IMR-90 (cell line): Measurements from ENCODE around the gene ELFN1. TPM values are rescaled to one million over a fixed set of nuclear protein-coding genes. Genes with fewer than 3 reads are reported as not detected.
A peak's percentile ranks its signal among the peaks of the same experiment; 100 is the strongest.

Source experiments
- ATAC-seq: fragments of 200-7000 bp; cut with Tn5 transposase; 2 replicates; pipeline ENCODE4 v1.9.1; 2020; ENCODE audit warnings: low read depth, mild to moderate bottlenecking, moderate library complexity
- BruUV-seq: library from RNA; stranded (reverse); fragments of 400-500 nt; replicated peaks from 2 replicates; lab custom pipeline; 2021; lab: Mats Ljungman, UMichigan
- CTCF ChIA-PET: fragments of 300-600 bp; formaldehyde crosslinking; extraction: SDS; loops from one replicate; lab custom pipeline; 2021; ENCODE audit warnings: antibody characterized with exemption; lab: Yijun Ruan, JAX
- POLR2A ChIA-PET: fragments of 300-600 bp; sonication (Branson Sonifier 250); formaldehyde crosslinking; loops from one replicate; lab custom pipeline; 2022; ENCODE audit warnings: antibody characterized with exemption; ENCODE audit not compliant: unreplicated experiment; lab: Charles Lee
- DNase-seq: peaks from one replicate; pipeline ENCODE4 v3.0.0; 2013
- H2AFZ ChIP-seq: replicated peaks from 2 replicates; pipeline ENCODE3; 2013; ENCODE audit warnings: low read length, mild to moderate bottlenecking; ENCODE audit not compliant: poor library complexity
- H2AK5ac ChIP-seq: 2 replicates; pipeline ENCODE4 v1.6.1; 2013; ENCODE audit warnings: low read depth, low read length, inconsistent platforms
- H2AK9ac ChIP-seq: replicated peaks from 2 replicates; pipeline ENCODE3; 2013; ENCODE audit warnings: mild to moderate bottlenecking, low read depth, low read length, moderate library complexity; ENCODE audit not compliant: poor library complexity
- H2BK120ac ChIP-seq: 2 replicates; pipeline ENCODE4 v1.6.1; 2013; ENCODE audit warnings: low read depth, low read length, inconsistent platforms
- H2BK15ac ChIP-seq: 3 replicates; pipeline ENCODE4 v1.6.1; 2013; ENCODE audit warnings: low read depth, low read length, inconsistent platforms
- H2BK20ac ChIP-seq: 2 replicates; pipeline ENCODE4 v1.6.1; 2013; ENCODE audit warnings: low read depth, mild to moderate bottlenecking, inconsistent platforms, low read length, moderate library complexity
- H2BK5ac ChIP-seq: 2 replicates; pipeline ENCODE4 v1.6.1; 2013; ENCODE audit warnings: mild to moderate bottlenecking, low read depth, low read length, inconsistent platforms; ENCODE audit not compliant: poor library complexity, severe bottlenecking
- H3K14ac ChIP-seq: replicated peaks from 2 replicates; pipeline ENCODE4 v1.6.1; 2013; ENCODE audit warnings: low read depth, low read length, inconsistent platforms
- H3K18ac ChIP-seq: 2 replicates; pipeline ENCODE4 v1.6.1; 2013; ENCODE audit warnings: low read depth, low read length, control low read depth
- H3K23ac ChIP-seq: 2 replicates; pipeline ENCODE4 v1.6.1; 2013; ENCODE audit warnings: low read depth, low read length, inconsistent platforms
- H3K27ac ChIP-seq: 2 replicates; pipeline ENCODE4 v1.5.1; 2013; ENCODE audit warnings: mild to moderate bottlenecking, control low read depth, low read length; ENCODE audit not compliant: insufficient read depth
- H3K27me3 ChIP-seq: 2 replicates; pipeline ENCODE4 v1.6.1; 2013; ENCODE audit warnings: low read length; ENCODE audit not compliant: control insufficient read depth, insufficient read depth
- H3K36me3 ChIP-seq: 2 replicates; pipeline ENCODE4 v1.6.1; 2013; ENCODE audit warnings: low read length, mixed read lengths; ENCODE audit not compliant: control insufficient read depth, insufficient read depth
- H3K4ac ChIP-seq: 2 replicates; pipeline ENCODE4 v1.6.1; 2013; ENCODE audit warnings: low read depth, low read length, inconsistent platforms
- H3K4me1 ChIP-seq: 2 replicates; pipeline ENCODE4 v1.6.1; 2013; ENCODE audit warnings: low read length, mixed read lengths; ENCODE audit not compliant: control insufficient read depth, insufficient read depth
- H3K4me2 ChIP-seq: 2 replicates; pipeline ENCODE4 v1.6.1; 2013; ENCODE audit warnings: low read depth, mild to moderate bottlenecking, control low read depth, low read length, moderate library complexity
- H3K4me3 ChIP-seq: 2 replicates; pipeline ENCODE4 v1.5.1; 2013; ENCODE audit warnings: low read depth, mild to moderate bottlenecking, control low read depth, low read length, moderate library complexity; ENCODE audit not compliant: insufficient read depth
- H3K56ac ChIP-seq: 2 replicates; pipeline ENCODE4 v1.6.1; 2013; ENCODE audit warnings: low read length, inconsistent platforms; ENCODE audit not compliant: insufficient read depth; ENCODE audit errors: extremely low read depth
- H3K79me1 ChIP-seq, 2 experiments: 2 replicates each; pipeline ENCODE4 v1.6.1; 2013; ENCODE audit warnings: low read length in 2 of 2, inconsistent platforms in 1 of 2, low read depth in 1 of 2
- H3K9ac ChIP-seq: 2 replicates; pipeline ENCODE4 v1.6.1; 2013; ENCODE audit warnings: low read depth, low read length, control low read depth
- H3K9me1 ChIP-seq: 2 replicates; pipeline ENCODE4 v1.6.1; 2013; ENCODE audit warnings: low read length, inconsistent platforms; ENCODE audit not compliant: insufficient read depth
- H3K9me3 ChIP-seq: 2 replicates; pipeline ENCODE4 v1.6.1; 2013; ENCODE audit warnings: low read length; ENCODE audit not compliant: control insufficient read depth, insufficient read depth
- H4K20me1 ChIP-seq: 2 replicates; pipeline ENCODE4 v1.6.1; 2013; ENCODE audit warnings: low read length, inconsistent platforms; ENCODE audit not compliant: insufficient read depth
- H4K5ac ChIP-seq: 2 replicates; pipeline ENCODE4 v1.6.1; 2013; ENCODE audit warnings: mild to moderate bottlenecking, low read depth, low read length, control low read depth
- H4K8ac ChIP-seq, 2 experiments: 2 replicates each; pipeline ENCODE4 v1.6.1; 2013; ENCODE audit warnings: low read depth in 2 of 2, low read length in 2 of 2, control low read depth in 1 of 2, inconsistent platforms in 1 of 2
- H4K91ac ChIP-seq: 2 replicates; pipeline ENCODE4 v1.6.1; 2013; ENCODE audit warnings: low read depth, low read length, inconsistent platforms; ENCODE audit not compliant: insufficient read depth
- BHLHE40 ChIP-seq: fragments of 150-350 bp; IDR thresholded peaks from 2 replicates; pipeline ENCODE4 v1.6.1; 2016; ENCODE audit warnings: mild to moderate bottlenecking, low read depth, low read length
- CEBPB ChIP-seq: IDR thresholded peaks from 2 replicates; pipeline ENCODE4 v1.6.1; 2012; ENCODE audit warnings: low read depth, low read length, improper control_type of control experiment
- CHD1 ChIP-seq: IDR thresholded peaks from 2 replicates; pipeline ENCODE4 v1.6.1; 2012; ENCODE audit warnings: low read depth, low read length, improper control_type of control experiment
- ELK1 ChIP-seq: fragments of 150-350 bp; IDR thresholded peaks from 2 replicates; pipeline ENCODE4 v1.6.1; 2016; ENCODE audit warnings: low read depth, mild to moderate bottlenecking, low read length, moderate library complexity, borderline replicate concordance
- FOS ChIP-seq: fragments of 150-350 bp; IDR thresholded peaks from 2 replicates; pipeline ENCODE4 v1.6.1; 2016; ENCODE audit warnings: low read depth, low read length
- MAFK ChIP-seq: IDR thresholded peaks from 2 replicates; pipeline ENCODE4 v1.6.1; 2012; ENCODE audit warnings: low read depth, low read length, improper control_type of control experiment
- MAZ ChIP-seq: IDR thresholded peaks from 2 replicates; pipeline ENCODE4 v1.6.1; 2012; ENCODE audit warnings: low read depth, mild to moderate bottlenecking, low read length, improper control_type of control experiment, moderate library complexity, borderline replicate concordance
- MXI1 ChIP-seq: IDR thresholded peaks from 2 replicates; pipeline ENCODE4 v1.6.1; 2012; ENCODE audit warnings: low read depth, mild to moderate bottlenecking, low read length, moderate library complexity, borderline replicate concordance
- NFE2L2 ChIP-seq: fragments of 150-350 bp; IDR thresholded peaks from 2 replicates; pipeline ENCODE4 v1.6.1; 2016; ENCODE audit warnings: low read depth, mild to moderate bottlenecking, low read length
- POLR2A ChIP-seq: IDR thresholded peaks from 2 replicates; pipeline ENCODE4 v1.6.1; 2012; ENCODE audit warnings: mild to moderate bottlenecking, low read depth, low read length
- RAD21 ChIP-seq: IDR thresholded peaks from 2 replicates; pipeline ENCODE4 v1.6.1; 2012; ENCODE audit warnings: low read length, improper control_type of control experiment
- RCOR1 ChIP-seq: IDR thresholded peaks from 2 replicates; pipeline ENCODE4 v1.6.1; 2012; ENCODE audit warnings: mild to moderate bottlenecking, low read length, improper control_type of control experiment; ENCODE audit not compliant: insufficient replicate concordance
- RFX5 ChIP-seq: IDR thresholded peaks from 2 replicates; pipeline ENCODE4 v1.8.0; 2012; ENCODE audit warnings: low read depth, mild to moderate bottlenecking, low read length, moderate library complexity
- SMC3 ChIP-seq: fragments of 150-350 bp; IDR thresholded peaks from 2 replicates; pipeline ENCODE4 v1.6.1; 2016; ENCODE audit warnings: low read depth, mild to moderate bottlenecking, antibody characterized with exemption, low read length, moderate library complexity
- USF2 ChIP-seq: fragments of 150-350 bp; IDR thresholded peaks from 2 replicates; pipeline ENCODE4 v1.6.1; 2017; ENCODE audit warnings: mild to moderate bottlenecking, antibody characterized with exemption, low read length, low read depth
- WGBS, 2 experiments: methylation state at CpG; one replicate each; pipeline versions ENCODE4 v1.1.5 to v1.1.7; 2013; ENCODE audit warnings: missing lambda C conversion rate in 2 of 2; ENCODE audit not compliant: insufficient read length in 1 of 2; ENCODE audit errors: extremely low coverage in 2 of 2; 5-methylcytosine and 5-hydroxymethylcytosine counted together
- dilution Hi-C: fragments of 300-500 bp; cut with HindIII; formaldehyde crosslinking; loops from one replicate; pipeline ENCODE4 v1.14.3; 2018; ENCODE audit warnings: low sequenced_read_pairs; ENCODE audit not compliant: unreplicated experiment
- in situ Hi-C: fragments of 300-500 bp; cut with MboI; formaldehyde crosslinking; loops from 3 replicates; pipeline ENCODE4 v1.14.3; 2019; ENCODE audit warnings: low sequenced_read_pairs, inconsistent platforms, mixed read lengths
- intact Hi-C: fragments of 100-400 bp; cut with micrococcal nuclease; formaldehyde crosslinking; loops from 2 replicates; pipeline ENCODE4 v1.10.0; 2022
- polyA plus RNA-seq, 3 experiments: library from polyadenylated mRNA; depleted of rRNA; stranded (reverse); fragments of >200 nt; gene quantifications; 2 replicates each; pipeline ENCODE4 v1.2.3, GENCODE V29; 2012; ENCODE audit warnings: low replicate concordance in 1 of 3
- total RNA-seq: library from RNA; depleted of rRNA; stranded (reverse); fragments of >200 nt; gene quantifications from 2 replicates; pipeline ENCODE4 v1.2.3, GENCODE V29; 2012
- TF ChIP-seq, protein P1 (sequence below): conservative IDR thresholded peaks from 2 replicates; pipeline ENCODE4 v1.5.1; 2012; ENCODE audit warnings: mild to moderate bottlenecking, low read depth, low read length, improper control_type of control experiment

Gene ELFN1
- total and polyA plus RNA-seq, 2 of the 4 experiments (the other 2 are of a cell fraction), result 1.6 to 5.2 TPM

- Histone ChIP-seq H3K23ac (no peak overlapping the region), H4K8ac (no peak overlapping the region), H2BK5ac (no peak overlapping the region), H3K14ac (no peak overlapping the region), H3K18ac (no peak overlapping the region), H3K36me3 (no peaks in the 10 kb centered on the region), H2BK120ac (no peak overlapping the region), H2AK5ac (no peak overlapping the region), H3K4ac (no peak overlapping the region), H4K20me1 (no peaks in the 10 kb centered on the region), H2AFZ (peak overlapping the region; percentile 51), H3K56ac (no peak overlapping the region), H3K4me2 (no peak overlapping the region), H3K9me1 (no peaks in the 10 kb centered on the region), H3K4me1 (no peaks in the 10 kb centered on the region), H4K91ac (no peak overlapping the region), H3K79me1 (no peaks in the 10 kb centered on the region), H2BK20ac (no peak overlapping the region), H3K27ac (no peak overlapping the region), H2AK9ac (no peak overlapping the region), H2BK15ac (no peak overlapping the region), H3K27me3 (no peaks in the 10 kb centered on the region; the same call in 1 of the 2 replicates), H3K9me3 (peaks cover 2% of the 10 kb centered on the region; the same call in 1 of the 2 replicates), H3K9ac (no peak overlapping the region), H4K5ac (no peak overlapping the region), H3K4me3 (no peak overlapping the region)
- intact Hi-C loops, result no loop called here
- dilution Hi-C loops, result no loop called here
- no peak for DNase-seq
- in situ Hi-C loops, result no loop called here
- POLR2A ChIA-PET, result no interaction called here
- no TSS peak for BruUV-seq
- ATAC-seq, result no peak
- 72% methylated on average over 2 of the region's 8 CpGs; no CpG with 5 or more reads in 1 of the 2 experiments for WGBS, 2 experiments
- CTCF ChIA-PET, result no interaction called here
- TF ChIP-seq RCOR1, result no peak
- no peak for TF ChIP-seq CHD1
- no peak for TF ChIP-seq MAFK
- TF ChIP-seq FOS, result no peak
- no peak for TF ChIP-seq MAZ
- TF ChIP-seq USF2, result no peak
- no peak for TF ChIP-seq RAD21
- TF ChIP-seq SMC3, result no peak
- no peak for TF ChIP-seq MXI1
- TF ChIP-seq BHLHE40, result no peak
- no peak for TF ChIP-seq RFX5
- TF ChIP-seq POLR2A, result no peak
- TF ChIP-seq, protein P1, sequence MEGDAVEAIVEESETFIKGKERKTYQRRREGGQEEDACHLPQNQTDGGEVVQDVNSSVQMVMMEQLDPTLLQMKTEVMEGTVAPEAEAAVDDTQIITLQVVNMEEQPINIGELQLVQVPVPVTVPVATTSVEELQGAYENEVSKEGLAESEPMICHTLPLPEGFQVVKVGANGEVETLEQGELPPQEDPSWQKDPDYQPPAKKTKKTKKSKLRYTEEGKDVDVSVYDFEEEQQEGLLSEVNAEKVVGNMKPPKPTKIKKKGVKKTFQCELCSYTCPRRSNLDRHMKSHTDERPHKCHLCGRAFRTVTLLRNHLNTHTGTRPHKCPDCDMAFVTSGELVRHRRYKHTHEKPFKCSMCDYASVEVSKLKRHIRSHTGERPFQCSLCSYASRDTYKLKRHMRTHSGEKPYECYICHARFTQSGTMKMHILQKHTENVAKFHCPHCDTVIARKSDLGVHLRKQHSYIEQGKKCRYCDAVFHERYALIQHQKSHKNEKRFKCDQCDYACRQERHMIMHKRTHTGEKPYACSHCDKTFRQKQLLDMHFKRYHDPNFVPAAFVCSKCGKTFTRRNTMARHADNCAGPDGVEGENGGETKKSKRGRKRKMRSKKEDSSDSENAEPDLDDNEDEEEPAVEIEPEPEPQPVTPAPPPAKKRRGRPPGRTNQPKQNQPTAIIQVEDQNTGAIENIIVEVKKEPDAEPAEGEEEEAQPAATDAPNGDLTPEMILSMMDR, result no peak
- no peak for TF ChIP-seq ELK1
- no peak for TF ChIP-seq CEBPB
- TF ChIP-seq NFE2L2, result no peak
Observed at GRCh38 chr7:1741246-1741645, 71.2 kb downstream of the ELFN1 start.
